Cortex of kidney (tissue), 1 donor: Measurements from ENCODE around the gene SLC6A14.

Source experiments
- DNase-seq: peaks from one replicate; lab custom pipeline; 2025; lab: John Stamatoyannopoulos, UW

The SLC6A14 gene

DNA sequence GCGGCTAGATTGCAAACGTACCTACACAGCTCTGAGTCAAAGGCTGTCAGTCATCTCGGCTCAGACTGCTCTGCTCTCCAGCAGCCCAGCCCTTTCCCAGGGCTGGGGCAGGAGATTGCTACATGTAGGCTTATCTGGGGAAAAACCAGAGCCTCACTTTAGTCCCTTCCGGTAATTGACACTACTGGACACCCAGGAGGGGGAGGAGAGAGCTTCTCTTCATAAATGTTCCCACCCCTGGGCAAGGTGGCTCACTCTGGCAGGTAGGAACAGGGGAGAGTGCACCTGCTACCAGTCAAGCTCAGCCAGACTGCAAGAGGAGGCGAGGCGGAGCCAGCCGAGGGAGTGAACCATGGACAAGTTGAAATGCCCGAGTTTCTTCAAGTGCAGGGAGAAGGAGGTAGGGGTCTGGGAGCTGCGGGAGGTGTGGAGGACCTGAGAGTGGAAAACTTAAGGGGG, at the start of gene SLC6A14:
TSS of gene SLC6A14 (plus strand) at position 249 of the 459 bp plus-strand sequence. CDS start at position 353, 104 bp downstream.
- DNase-seq, result no peak

DNA sequence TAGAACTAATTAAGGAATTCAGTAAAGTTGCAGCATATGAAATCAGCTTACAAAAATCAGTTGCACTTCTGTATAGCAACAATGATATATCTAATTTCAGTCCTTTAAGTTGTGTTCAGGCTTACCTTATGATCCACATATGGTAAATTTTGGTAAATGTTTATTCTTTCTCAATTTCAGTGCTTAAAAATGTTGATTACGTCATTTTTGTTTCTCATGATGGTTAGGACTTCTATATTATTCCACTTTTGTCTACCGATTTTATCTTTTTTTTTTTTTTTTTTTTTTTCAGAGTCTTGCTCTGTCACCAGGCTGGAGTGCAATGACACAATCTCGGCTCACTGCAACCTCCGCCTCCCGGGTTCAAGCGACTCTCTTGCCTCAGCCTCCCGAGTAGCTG, 40.7 kb upstream of the SLC6A14 start:
- DNase-seq, result no peak

DNA sequence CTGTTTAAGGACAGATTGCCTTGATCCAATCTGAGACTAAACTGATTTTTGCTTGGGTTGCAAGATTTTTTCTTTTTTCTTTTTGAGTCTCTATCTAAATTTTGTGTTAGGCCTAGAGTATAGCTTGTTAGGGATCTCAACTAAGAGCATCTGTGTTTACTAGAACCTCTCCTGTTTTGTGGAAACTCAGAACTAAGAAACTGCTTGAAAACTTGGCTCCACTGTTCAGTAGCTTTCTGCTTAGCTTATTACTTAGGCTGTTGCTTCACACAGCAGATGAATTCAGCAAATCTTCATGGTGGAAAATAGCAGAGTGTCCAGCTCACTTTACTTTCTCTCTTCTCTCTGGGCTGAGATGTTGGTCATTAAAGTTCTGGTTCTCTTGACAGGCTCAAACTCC, 36.7 kb upstream of the SLC6A14 start:
- no peak for DNase-seq

DNA sequence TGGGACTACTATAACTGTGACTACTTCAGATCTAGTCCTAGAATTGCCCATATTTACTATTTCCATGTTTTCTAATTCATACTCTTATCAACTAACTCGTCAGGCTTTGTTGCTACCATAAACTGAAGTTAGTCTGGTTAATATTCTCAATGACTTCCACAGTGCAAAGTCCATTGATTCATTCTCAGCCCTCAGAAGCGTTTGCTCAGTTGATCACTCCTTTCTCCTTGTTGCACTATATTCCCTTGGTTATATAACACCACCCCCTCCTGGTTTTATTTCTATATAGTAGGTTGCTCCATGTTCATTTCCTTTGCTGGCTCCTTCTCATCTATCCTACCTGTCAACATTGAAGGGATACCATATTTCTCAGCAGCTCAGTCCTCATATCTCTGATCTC, 27.2 kb upstream of the SLC6A14 start:
- DNase-seq, result no peak

- no peak for DNase-seq
These were observed 23.1 kb upstream of the SLC6A14 start for GRCh38 chrX:116413273-116413672.

- no peak for DNase-seq
These were observed 19.2 kb upstream of the SLC6A14 start for GRCh38 chrX:116417214-116417613.

- no peak for DNase-seq
These were observed 18.4 kb upstream of the SLC6A14 start for GRCh38 chrX:116417968-116418367.

GRCh38 chrX:116427978-116428377, 8.4 kb upstream of the SLC6A14 start:
- DNase-seq, result no peak

GRCh38 chrX:116435597-116435996, 809 bp upstream of the SLC6A14 start:
- DNase-seq, result no peak

DNA sequence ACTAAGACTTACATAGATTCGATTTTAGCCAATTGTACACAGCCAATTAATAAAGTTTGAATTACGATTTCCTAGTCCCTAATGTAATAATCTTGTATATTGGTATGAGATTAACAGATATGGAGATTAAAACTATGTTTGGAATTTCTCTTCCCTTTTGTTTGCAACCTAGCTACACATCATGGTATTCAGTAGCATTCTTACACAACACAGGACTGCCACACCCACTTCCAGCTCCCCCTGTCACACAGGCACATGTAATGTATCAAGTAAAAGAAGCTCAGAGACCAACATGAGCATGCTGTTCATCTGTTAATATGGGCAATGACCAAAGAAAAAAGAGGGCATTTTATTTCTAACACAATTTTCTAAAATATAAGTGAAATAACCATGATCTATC, 12.8 kb downstream of the SLC6A14 start:
- DNase-seq, result no peak

DNA sequence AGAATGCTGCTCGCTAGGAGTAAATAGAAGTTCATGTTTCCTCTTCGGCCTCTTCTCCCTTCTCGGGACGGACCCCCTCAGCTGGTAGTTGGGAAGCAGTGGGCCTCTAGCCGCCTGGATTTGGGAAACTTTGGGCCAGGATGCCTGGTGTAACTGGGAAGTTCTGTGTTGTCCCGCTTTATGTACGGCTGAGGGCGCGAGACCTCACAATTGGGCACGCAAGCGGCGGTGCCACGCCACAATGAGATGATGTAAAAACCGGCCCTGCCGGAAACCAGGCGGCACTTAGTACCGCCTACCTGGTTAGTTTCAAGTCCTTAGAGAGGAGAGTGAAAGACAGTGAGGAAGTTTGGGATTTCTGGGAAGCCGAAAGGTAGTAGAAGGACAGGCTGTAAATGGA, 26.4 kb downstream of the SLC6A14 start, which contains the start of gene CT83:
TSS of gene CT83 (minus strand) at position 155 of the 400 bp plus-strand sequence. CDS start at position 35, 120 bp downstream.
- DNase-seq, result no peak

- no peak for DNase-seq
These were observed 43.7 kb downstream of the SLC6A14 start for GRCh38 chrX:116480059-116480458.

- no peak for DNase-seq
These were observed 53.7 kb downstream of the SLC6A14 start for GRCh38 chrX:116490104-116490503.

GRCh38 chrX:116493271-116493670, 56.9 kb downstream of the SLC6A14 start:
- no peak for DNase-seq

DNA sequence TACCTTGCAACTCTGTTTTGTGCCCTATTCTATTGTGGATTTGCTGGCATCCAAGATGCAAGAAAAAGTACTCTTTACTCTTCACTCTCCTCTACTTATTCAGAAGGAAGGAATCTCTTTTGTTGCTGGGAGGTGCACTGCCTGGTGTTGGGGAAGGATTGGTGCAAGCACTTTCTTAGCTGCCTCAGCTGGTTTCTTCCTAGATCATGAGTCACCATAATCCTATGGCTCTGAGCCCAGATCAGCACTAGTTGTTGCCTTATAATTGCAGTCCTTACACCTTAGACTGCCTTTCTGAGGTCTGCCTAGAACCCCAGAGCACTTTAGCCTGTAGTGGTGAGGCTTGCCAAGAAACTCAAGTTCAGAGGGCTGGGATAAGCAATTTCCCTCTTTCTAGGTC, 63.4 kb downstream of the SLC6A14 start:
- no peak for DNase-seq
